Embryonic facial prominence (tissue), 1 donor: ENCODE results near the gene HMGCR.

Experiments used
- DNase-seq: peaks from one replicate; pipeline ENCODE4 v3.0.0-alpha.2; 2016; ENCODE audit errors: extremely low spot score

HMGCR gene

GRCh38 chr5:75340714-75341478, 3.9 kb downstream of the HMGCR start:
- DNase-seq, result no peak

- DNase-seq, result no peak
Observed at GRCh38 chr5:75341934-75342333, 4.9 kb downstream of the HMGCR start.

- no peak for DNase-seq
Observed at GRCh38 chr5:75342836-75343235, 5.8 kb downstream of the HMGCR start.

GRCh38 chr5:75348241-75348640, 11.2 kb downstream of the HMGCR start:
- no peak for DNase-seq

- no peak for DNase-seq
Observed at GRCh38 chr5:75349663-75350062, 12.6 kb downstream of the HMGCR start.

- DNase-seq, result no peak
Observed at GRCh38 chr5:75351139-75351926, 14.3 kb downstream of the HMGCR start.

GRCh38 chr5:75355236-75355635, 18.2 kb downstream of the HMGCR start:
- DNase-seq, result no peak

- DNase-seq, result no peak
Observed at GRCh38 chr5:75356719-75357118, 19.7 kb downstream of the HMGCR start.

- DNase-seq, result no peak
Observed at GRCh38 chr5:75358117-75358516, 21.1 kb downstream of the HMGCR start.

GRCh38 chr5:75361310-75361709, 24.3 kb downstream of the HMGCR start:
- DNase-seq, result no peak

GRCh38 chr5:75362474-75362975, 25.5 kb downstream of the HMGCR start:
- DNase-seq, result no peak

GRCh38 chr5:75363111-75363510, 26.1 kb downstream of the HMGCR start:
- no peak for DNase-seq

GRCh38 chr5:75363726-75364495, 26.9 kb downstream of the HMGCR start:
- DNase-seq, result no peak

GRCh38 chr5:75364571-75365280, 27.7 kb downstream of the HMGCR start:
- no peak for DNase-seq

- DNase-seq, result no peak
Observed at GRCh38 chr5:75365740-75366139, 28.7 kb downstream of the HMGCR start.

GRCh38 chr5:75366787-75367186, 29.8 kb downstream of the HMGCR start:
- DNase-seq, result no peak

GRCh38 chr5:75367401-75367800, 30.4 kb downstream of the HMGCR start:
- DNase-seq, result no peak

- DNase-seq, result no peak
Observed at GRCh38 chr5:75368391-75368790, 31.4 kb downstream of the HMGCR start.

- no peak for DNase-seq
Observed at GRCh38 chr5:75373862-75374261, 36.8 kb downstream of the HMGCR start.

GRCh38 chr5:75374394-75374814, 37.4 kb downstream of the HMGCR start:
- no peak for DNase-seq

- no peak for DNase-seq
Observed at GRCh38 chr5:75375414-75375813, 38.4 kb downstream of the HMGCR start.

- no peak for DNase-seq
Observed at GRCh38 chr5:75380099-75380498, 43.1 kb downstream of the HMGCR start.
